HG02840 (cell line): ENCODE data around the gene RRAD.
A peak's percentile ranks its signal among the peaks of the same experiment; 100 is the strongest.

Experiments
- ATAC-seq: cut with Tn5 transposase; IDR thresholded peaks from one replicate; pipeline ENCODE4 v1.9.1; 2021; ENCODE audit warnings: mild to moderate bottlenecking, moderate library complexity, moderate number of reproducible peaks; ENCODE audit not compliant: unreplicated experiment, low FRiP score

The RRAD gene

DNA sequence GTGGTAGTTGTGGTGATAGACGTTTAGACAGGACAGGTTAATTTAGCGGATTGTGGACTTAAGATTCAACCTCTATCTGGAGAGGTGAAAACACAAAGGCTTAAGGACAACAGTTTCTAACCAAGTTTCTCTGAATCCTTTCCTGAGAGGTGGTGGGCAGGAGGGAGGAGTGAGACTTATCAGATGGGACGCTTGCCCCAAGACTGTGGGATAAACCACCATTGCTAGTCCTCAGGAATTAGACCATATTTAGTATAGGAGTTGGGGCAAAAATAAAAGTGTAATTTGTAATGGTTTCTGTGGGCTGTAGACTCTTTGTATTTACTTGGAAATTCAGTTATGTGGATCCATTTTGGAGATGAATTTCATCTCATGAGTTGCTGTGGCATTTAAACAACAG is 38.4 kb downstream of the RRAD start:
- no peak for ATAC-seq

DNA sequence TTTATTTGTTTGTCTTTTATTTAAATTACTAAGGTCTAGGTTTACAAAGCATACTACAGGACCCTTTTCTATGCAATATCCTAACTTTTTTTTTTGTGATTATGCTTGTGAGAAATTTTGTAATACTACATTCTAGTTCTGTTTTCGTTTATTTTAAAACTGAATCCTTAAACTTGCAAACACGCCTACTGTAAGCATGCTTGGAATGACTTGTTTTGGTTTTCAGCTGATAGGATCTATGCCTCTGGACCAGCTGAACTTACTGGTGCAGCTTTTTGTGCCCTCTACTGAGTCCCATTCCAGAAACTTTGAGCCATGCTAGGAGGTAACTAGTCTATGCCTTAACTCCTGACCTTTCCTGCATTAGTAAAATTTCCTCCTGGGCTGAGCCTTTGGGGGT is 39.0 kb downstream of the RRAD start:
- ATAC-seq = no peak

DNA sequence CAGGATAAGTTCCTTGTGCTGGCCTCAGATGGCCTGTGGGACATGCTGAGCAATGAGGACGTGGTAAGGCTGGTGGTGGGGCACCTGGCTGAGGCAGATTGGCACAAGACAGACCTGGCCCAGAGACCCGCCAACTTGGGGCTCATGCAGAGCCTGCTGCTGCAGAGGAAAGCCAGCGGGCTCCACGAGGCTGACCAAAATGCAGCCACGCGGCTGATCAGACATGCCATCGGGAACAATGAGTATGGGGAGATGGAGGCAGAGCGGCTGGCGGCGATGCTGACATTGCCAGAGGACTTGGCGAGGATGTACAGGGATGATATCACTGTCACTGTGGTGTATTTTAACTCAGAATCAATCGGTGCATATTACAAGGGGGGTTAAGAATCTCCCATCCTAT is 39.8 kb downstream of the RRAD start:
- no peak for ATAC-seq

DNA sequence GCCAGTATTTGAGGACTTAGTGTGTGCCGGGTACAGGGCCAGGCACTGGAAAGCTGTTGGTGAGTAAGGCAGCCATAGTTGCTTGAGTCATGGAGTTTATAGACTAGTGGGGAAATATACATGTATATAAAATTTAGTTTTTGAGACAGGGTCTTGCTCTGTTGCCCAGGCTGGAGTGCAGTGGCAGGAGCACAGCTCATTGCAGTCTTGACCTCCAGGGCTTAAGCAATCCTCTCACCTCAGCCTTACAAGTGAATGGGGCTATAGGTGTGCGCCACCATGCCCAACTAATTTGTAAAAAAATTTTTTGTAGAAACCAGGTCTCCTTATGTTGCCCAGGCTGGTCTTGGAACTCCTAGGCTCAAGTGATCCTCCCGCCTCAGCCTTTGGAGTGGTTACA is 42.6 kb downstream of the RRAD start:
- no peak for ATAC-seq

DNA sequence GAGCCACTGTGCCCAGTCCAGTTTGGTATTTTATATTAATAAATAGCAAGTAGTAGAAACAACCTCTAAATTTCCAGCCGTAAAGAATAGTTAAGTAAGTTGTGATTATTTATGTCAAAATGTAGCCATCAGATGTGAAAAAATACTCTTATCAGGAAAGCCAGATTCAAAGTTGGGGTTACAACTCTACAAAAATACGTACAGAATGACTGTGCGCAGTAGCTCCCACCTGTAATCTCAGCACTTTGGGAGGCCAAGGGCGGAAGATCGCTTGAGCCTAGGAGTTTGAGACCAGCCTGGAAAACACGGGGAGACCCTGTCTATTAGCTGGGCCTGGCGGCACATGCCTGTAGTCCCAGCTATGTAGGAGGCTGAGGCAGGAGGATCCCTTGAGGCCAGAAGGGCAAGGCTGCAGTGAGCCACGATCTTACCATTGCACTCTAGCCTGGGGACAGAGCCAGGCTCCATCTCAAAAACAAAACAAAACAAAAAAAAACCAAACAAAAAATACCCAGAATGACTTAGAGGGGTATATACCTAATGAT is 43.3 kb downstream of the RRAD start:
- no peak for ATAC-seq

DNA sequence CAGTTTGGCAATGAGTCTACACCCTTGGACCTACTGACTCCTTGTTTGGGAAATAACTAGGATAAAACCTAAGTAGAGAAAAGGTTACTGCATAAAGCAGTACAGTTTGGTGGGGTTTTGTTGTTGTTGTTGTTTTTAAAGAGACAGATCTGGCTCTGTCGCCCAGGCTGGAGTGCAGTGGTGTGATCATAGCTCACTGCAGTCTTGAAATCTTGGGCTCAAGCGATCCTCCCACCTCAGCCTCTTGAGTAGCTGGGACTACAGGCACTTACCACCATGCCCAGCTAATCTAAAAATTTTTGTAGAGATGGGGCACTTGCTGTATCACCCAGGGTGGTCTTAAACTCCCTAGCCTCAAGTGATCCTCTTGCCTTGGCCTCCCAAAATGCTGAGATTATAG is 43.8 kb downstream of the RRAD start:
- ATAC-seq = no peak

DNA sequence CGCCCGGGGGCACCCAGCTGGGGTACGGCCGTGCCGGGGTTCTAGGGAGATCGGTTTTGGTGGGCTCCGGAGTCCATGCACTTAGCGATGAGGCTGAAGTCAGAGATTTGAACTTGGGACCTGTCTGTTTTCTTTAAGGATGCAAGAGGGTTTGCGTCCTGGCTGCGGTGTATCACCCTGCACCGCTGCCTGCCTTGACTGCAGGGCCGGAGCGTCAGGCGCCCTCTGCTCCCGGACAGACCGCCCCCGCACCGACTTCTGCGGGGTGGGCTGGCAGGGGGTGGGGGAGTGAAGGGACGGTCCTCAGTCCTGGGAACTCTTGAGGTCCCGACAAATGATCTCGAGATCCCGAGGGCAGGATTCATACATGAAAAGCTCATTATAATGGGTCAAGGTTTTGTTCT is 44.3 kb downstream of the RRAD start:
- ATAC-seq = no peak

DNA sequence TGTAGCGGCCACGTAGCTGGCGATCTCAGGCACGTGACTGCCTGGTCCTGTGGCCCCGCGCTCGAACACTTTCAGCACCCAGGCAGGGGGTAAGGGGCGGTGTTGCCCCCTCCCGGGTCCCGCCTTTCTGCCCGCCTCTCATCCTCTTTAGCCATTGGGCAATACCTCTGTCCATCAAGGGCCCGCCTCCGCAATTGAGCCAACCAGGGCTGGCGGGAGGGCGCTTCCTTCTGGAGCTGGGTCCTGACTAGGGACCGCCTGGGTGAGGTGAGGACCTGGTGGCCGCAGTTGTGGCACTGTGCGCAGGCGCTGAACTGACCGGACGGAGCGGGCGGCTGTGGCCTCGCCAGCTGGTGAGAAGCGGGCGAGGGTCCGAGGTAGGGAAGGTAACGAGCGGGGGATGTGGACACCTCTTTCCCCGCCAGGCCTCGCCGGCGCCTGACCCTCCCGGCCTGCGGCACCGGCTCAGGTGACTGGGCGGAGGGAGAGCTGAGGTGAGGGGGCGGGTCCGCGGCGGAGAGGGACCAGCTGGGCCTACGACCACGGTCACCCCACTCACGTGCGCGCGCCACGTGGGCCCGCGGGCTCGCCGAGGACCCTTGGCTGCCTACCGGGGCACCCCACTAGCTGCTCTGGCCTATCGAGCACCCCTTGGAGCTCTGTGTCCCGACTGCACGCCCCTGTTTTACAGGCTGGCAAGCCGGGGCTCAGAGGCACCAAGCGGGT is 44.9 kb downstream of the RRAD start, which contains the start of gene PDP2:
Gene PDP2 (plus strand): TSS at position 228 of the 726 bp plus-strand sequence. CDS start 3,770 bp downstream, outside the sequence.
- peak; percentile 96 for ATAC-seq

DNA sequence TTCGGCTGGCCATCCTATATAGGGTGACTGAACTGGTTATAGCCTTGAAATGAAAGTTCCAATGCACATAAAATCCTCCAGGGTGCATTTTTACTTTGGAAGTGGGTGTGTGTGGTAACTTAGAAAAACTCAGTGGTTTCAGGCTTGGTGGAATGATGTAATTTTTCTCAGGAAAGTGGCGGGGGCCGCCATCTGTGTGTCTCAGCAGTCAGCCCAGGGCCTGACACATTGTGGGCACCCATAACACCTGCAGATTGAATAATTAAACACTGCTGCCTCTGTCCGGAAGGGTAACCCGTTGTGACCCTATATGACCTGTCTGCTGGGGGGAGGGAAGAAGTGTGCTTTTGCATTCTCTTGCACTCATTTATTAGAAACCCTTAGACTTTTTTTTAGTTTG is 47.3 kb downstream of the RRAD start:
- no peak for ATAC-seq

DNA sequence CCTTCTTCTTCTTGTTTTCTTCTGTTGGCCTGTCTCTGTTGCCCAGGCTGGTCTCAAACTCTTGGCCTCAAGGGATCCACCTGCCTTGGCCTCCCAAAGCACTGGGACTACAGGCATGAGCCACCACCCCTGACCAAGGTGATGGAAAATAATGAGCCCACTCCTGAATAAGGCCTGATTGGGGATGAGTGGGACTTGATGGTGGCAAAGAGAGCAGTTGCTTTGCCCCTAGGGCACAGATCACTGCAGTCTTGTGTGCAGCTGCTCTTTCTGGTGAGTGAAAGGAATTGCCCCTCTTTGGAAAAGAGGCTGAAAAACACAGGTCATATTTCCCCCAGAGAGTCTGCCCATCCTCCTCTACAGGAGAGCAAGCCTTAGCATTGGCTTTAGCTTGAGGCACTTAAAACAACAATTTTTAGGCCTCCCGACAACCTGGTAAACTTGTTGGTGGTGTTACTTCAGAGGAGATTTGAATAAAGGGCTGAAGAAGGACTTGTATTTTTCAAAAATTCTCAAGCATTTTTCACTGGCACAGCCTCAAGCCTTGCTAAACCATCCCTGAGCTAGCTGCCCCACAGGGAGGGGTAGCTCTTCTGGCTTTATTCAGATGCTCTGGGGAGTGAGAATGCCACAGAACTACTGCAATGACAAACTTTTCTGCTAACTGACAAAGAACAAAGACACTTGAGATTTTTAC is 51.1 kb downstream of the RRAD start:
- ATAC-seq = no peak

DNA sequence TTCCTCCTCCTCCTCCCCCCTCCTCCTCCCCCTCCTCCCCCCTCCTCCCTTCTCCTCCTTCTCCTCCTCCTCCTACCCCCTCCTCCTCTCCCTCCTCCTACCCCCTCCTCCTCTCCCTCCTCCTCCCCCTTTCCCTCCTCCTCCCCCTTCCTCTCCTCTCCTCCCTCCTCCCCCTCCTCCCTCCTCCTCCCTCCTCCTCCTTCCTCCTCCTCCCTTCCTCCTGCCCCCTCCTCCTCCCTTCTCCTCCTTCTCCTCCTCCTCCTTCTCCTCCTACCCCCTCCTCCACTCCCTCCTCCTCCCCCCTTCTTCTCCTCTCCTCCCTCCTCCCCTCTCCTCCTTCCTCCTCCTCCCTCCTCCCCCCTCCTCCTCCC is 51.7 kb downstream of the RRAD start:
- ATAC-seq = no peak

DNA sequence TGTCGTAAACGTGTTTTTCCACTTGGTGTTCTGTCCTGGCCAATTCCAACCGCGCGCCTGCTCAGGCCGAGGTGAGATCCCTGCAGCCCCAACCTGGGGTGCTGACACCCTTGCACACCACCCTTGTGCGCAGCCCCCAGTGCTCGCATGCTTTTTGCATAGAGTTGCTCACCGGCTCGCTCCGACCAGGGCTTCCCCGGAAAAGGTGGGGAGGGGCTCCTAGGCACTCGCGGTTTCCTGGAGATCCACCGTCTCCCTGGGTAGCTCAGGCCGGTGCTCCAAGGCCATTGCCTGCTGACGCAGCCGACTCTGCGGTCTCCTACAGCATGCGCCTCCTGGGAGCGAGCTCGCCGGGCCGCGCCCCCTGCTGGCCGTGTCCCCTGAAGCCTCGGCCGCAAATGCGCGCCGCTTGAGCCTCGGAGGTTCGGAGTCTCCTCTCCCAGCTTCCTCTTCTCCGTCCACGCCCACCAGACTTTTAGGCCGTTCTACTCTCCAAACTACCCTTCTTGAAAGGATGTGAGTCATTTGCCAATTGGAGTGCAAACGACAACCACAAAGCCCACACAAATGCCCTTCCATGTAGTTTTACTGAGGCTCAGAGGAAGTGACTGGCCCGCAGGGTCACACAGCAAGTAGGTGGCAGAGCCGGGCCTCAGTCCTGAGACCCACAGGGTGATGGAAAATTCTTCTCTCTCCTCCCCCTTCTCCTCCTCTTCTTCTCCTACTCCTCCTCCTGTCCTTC is 52.2 kb downstream of the RRAD start:
- peak; percentile 81 for ATAC-seq

DNA sequence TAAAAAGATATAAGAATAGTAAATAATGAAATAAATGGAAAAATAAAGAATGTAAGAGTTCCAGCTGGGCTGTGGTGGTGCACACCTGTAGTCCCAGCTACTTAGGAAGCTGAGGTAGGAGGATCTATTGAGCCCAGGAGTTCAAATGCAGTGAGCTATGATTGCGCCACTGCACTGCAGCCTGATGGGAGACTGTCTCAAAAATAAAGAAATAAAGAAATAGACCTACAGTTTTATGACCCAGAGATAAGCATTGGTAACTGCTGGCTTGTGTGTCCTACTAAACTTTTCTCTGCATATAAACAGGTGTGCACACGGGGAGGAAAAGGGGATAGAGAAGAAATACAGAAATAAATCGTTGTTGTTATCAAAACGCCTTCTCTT is 52.8 kb downstream of the RRAD start:
- no peak for ATAC-seq

DNA sequence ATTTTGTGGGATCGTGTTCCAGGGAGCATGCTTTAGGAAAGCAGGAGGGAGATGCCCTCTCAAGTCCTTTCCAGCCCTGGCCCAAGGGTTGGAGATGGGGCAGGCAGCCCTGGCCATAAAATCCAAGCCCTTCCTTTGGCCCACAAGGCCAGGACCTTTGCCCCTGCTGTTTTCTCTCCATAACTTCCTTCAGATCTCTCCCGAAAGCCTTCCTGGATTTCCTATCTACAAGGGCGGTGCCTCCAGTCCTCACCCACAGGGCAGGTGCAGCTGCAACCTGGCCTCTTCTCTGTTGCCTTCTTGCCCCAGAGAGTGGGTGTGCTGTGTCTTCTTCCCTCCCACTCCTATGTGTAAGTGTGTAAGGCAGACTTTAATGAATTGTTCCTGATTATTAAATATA is 53.5 kb downstream of the RRAD start:
- no peak for ATAC-seq
